K562 (cell line): ENCODE measurements around the gene ZBTB49. TPM values are rescaled to one million over a fixed set of nuclear protein-coding genes. Genes with fewer than 3 reads are reported as not detected.

Source experiments
- BHLHE40 ChIP-seq: IDR thresholded peaks from 2 replicates; pipeline ENCODE4 v1.6.1; 2011; ENCODE audit warnings: low read length, improper control_type of control experiment
- CBFA2T3 ChIP-seq: fragments of 450-650 bp; IDR thresholded peaks from 2 replicates; pipeline ENCODE4 v1.6.1; 2017
- CHD2 ChIP-seq: IDR thresholded peaks from 2 replicates; pipeline ENCODE4 v1.6.1; 2011; ENCODE audit warnings: low read depth, low read length
- CREB5 ChIP-seq: fragments of 250-450 bp; sonication (Bioruptor Pico); IDR thresholded peaks from 2 replicates; pipeline ENCODE4 v1.5.0; 2020; ENCODE audit warnings: mild to moderate bottlenecking
- E2F4 ChIP-seq: sonication (generic); formaldehyde crosslinking; IDR thresholded peaks from 2 replicates; pipeline ENCODE4 v1.8.0; 2022; ENCODE audit warnings: mild to moderate bottlenecking, low read depth, missing genetic modification reagents
- E2F6 ChIP-seq, 2 experiments: IDR thresholded peaks; 2 replicates each; pipeline ENCODE4 v1.6.1; 2011; ENCODE audit warnings: borderline replicate concordance in 1 of 2, control low read depth in 1 of 2, low read depth in 1 of 2, low read length in 1 of 2, mild to moderate bottlenecking in 1 of 2, mixed read lengths in 1 of 2, moderate library complexity in 1 of 2; ENCODE audit not compliant: insufficient read depth in 1 of 2, insufficient read length in 1 of 2, poor library complexity in 1 of 2, severe bottlenecking in 1 of 2; ENCODE audit errors: extremely low read depth in 1 of 2
- L3MBTL2 ChIP-seq: fragments of 450-650 bp; IDR thresholded peaks from 2 replicates; pipeline ENCODE4 v1.6.1; 2016; ENCODE audit warnings: mild to moderate bottlenecking, moderate library complexity
- MEIS2 ChIP-seq: fragments of 450-650 bp; IDR thresholded peaks from 2 replicates; pipeline ENCODE4 v1.6.1; 2014; ENCODE audit warnings: mild to moderate bottlenecking; ENCODE audit not compliant: partially characterized antibody
- MTA2 ChIP-seq: fragments of 450-650 bp; IDR thresholded peaks from 2 replicates; pipeline ENCODE4 v1.6.1; 2016; ENCODE audit warnings: low read depth
- NCOA6 ChIP-seq: fragments of 450-650 bp; IDR thresholded peaks from 2 replicates; pipeline ENCODE4 v1.6.1; 2017; ENCODE audit warnings: mild to moderate bottlenecking
- PKNOX1 ChIP-seq: fragments of 450-650 bp; IDR thresholded peaks from 2 replicates; pipeline ENCODE4 v1.6.1; 2016
- PML ChIP-seq: IDR thresholded peaks from 2 replicates; pipeline ENCODE4 v1.6.1; 2012; ENCODE audit warnings: low read length, inconsistent platforms
- PRDM10 ChIP-seq: fragments of 450-650 bp; IDR thresholded peaks from 2 replicates; pipeline ENCODE4 v1.6.1; 2018; ENCODE audit not compliant: partially characterized antibody
- PREB ChIP-seq: sonication (generic); formaldehyde crosslinking; IDR thresholded peaks from 2 replicates; pipeline ENCODE4 v1.8.1; 2023; ENCODE audit warnings: mild to moderate bottlenecking, missing genetic modification reagents
- RBM17 ChIP-seq: fragments of 200-400 bp; formaldehyde crosslinking; IDR thresholded peaks from 2 replicates; pipeline ENCODE4 v1.6.1; 2017; ENCODE audit warnings: low read depth, mild to moderate bottlenecking, low read length, borderline replicate concordance
- SRSF3 ChIP-seq: fragments of 200-400 bp; formaldehyde crosslinking; IDR thresholded peaks from 2 replicates; pipeline ENCODE4 v1.6.1; 2016; ENCODE audit warnings: mild to moderate bottlenecking, low read length, moderate library complexity; ENCODE audit not compliant: insufficient read depth
- polyA plus RNA-seq, 8 experiments: library from polyadenylated mRNA; depleted of rRNA in 4 of 8; stranded (reverse) in 5 of 8; unstranded in 3 of 8; fragments of >200 nt; fragmentation: Nextera tagmentation in 2 of 8; fragmentation: Illumina TruSeq in 1 of 8; extraction: Ambion mirVana in 2 of 8; extraction: Trizol in 1 of 8; gene quantifications; 2 replicates each; pipeline versions ENCODE4 v1.2.1 to v1.2.3, GENCODE V29; 2011 to 2014; ENCODE audit warnings: inconsistent platforms in 1 of 8, missing spikeins in 1 of 8
- total RNA-seq, 7 experiments: library from RNA; depleted of rRNA in 6 of 7; stranded (reverse); fragments of >200 nt in 6 of 7; fragmentation: Illumina TruSeq in 2 of 7; extraction: Trizol in 2 of 7; gene quantifications; 2 replicates each; pipeline versions ENCODE4 v1.2.1 to v1.2.3, GENCODE V29; 2011 to 2021; ENCODE audit warnings: low replicate concordance in 1 of 7
- TF ChIP-seq, protein P1 (sequence below): sonication (generic); formaldehyde crosslinking; IDR thresholded peaks from 2 replicates; pipeline ENCODE4 v1.8.0; 2022; ENCODE audit warnings: missing genetic modification reagents, mild to moderate bottlenecking, moderate library complexity, borderline replicate concordance

Gene ZBTB49
- total and polyA plus RNA-seq, 9 of the 15 experiments (the other 6 are each of a cell fraction or from before 2014, with no cell fraction given): 0.49 to 8.0 (median 4.2) TPM

DNA sequence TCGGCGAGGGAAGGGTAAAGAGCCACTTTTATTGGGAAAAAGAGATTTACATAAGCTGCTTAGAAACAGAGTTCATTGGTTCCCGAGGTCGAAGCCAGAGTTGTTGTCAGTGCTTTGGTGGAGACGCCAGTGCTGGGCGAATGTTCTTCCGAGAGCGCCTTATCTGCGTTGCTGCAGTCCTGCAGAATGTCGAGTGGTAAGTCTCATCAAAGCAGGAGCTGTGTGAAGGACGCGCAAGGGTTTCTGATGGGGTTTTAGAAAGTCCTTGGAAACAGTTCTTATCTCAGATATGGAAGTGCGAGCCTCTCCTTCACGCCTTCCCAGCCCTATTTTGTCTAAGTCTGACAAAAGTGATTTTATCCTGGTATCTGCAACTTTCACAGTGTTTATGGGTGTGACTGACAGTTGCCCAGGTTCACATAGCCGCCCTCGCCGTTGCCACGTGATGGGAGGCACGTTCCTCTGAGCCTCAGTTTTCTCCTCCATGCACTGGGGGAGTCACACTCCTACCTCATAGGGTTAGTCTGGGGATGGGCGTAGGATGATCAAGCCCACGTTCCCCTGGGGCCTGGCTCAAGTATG is 49.5 kb downstream of the ZBTB49 start (continued):
- TF ChIP-seq BHLHE40 (peak; percentile 87), RBM17 (no peak), CHD2 (0 out of 2 replicates have a peak, but pooled peaks have one; percentile 14), PREB (no peak), E2F4 (no peak), NCOA6 (no peak), PRDM10 (peak; percentile 28), E2F6 (IDR thresholded peaks at IDR 0.05; ENCODE audit: borderline replicate concordance in 1 of 2, extremely low read depth in 1 of 2, insufficient read depth in 1 of 2, insufficient read length in 1 of 2, low read depth in 1 of 2, low read length in 1 of 2, poor library complexity in 1 of 2, severe bottlenecking in 1 of 2) (peak; percentile 64 to 66), L3MBTL2 (peak; percentile 83), MTA2 (peak; percentile 10; the same call in 1 of the 2 replicates), CREB5 (CRISPR knock-in tag) (no peak), CBFA2T3 (peak; percentile 86), PKNOX1 (peak; percentile 89), MEIS2 (peak; percentile 29), SRSF3 (no peak), PML (no peak)
- TF ChIP-seq, protein P1, sequence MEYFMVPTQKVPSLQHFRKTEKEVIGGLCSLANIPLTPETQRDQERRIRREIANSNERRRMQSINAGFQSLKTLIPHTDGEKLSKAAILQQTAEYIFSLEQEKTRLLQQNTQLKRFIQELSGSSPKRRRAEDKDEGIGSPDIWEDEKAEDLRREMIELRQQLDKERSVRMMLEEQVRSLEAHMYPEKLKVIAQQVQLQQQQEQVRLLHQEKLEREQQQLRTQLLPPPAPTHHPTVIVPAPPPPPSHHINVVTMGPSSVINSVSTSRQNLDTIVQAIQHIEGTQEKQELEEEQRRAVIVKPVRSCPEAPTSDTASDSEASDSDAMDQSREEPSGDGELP: 0 out of 2 replicates have a peak, but pooled peaks have one; percentile 29
